ENCODE data around the gene SMIM12.

SMIM12 gene

GRCh38 chr1:34869760-34870159 lies 10.2 kb upstream of the SMIM12 start:
- no peak for DNase-seq (ENCODE audit: low read depth)
- no peak overlapping the region for H3K4me3 ChIP-seq (ENCODE audit: low read depth, low read length)
- TF ChIP-seq CTCF (IDR thresholded peaks at IDR 0.05; ENCODE audit: low read depth, low read length, missing control alignments), result no peak
- in situ Hi-C loops (cut with HindIII; ENCODE audit: low sequenced_read_pairs), result no loop called here

- no peak overlapping the region for H3K4me3 ChIP-seq (ENCODE audit: low read depth, low read length)
- no peak for DNase-seq (ENCODE audit: low read depth)
- in situ Hi-C loops (cut with HindIII; ENCODE audit: low sequenced_read_pairs), result no loop called here
- TF ChIP-seq CTCF (IDR thresholded peaks at IDR 0.05; ENCODE audit: low read depth, low read length, missing control alignments), result no peak
Observed at GRCh38 chr1:34868230-34869049, 8.9 kb upstream of the SMIM12 start.

- no peak for TF ChIP-seq CTCF (IDR thresholded peaks at IDR 0.05; ENCODE audit: low read depth, low read length, missing control alignments)
- H3K4me3 ChIP-seq (ENCODE audit: low read depth, low read length), result no peak overlapping the region
- no peak for DNase-seq (ENCODE audit: low read depth)
- in situ Hi-C loops (cut with HindIII; ENCODE audit: low sequenced_read_pairs), result no loop called here
Observed at GRCh38 chr1:34867415-34867814, 7.9 kb upstream of the SMIM12 start.

- H3K4me3 ChIP-seq (ENCODE audit: low read depth, low read length), result peak overlapping the region; percentile 60
- no peak for DNase-seq (ENCODE audit: low read depth)
- TF ChIP-seq CTCF (IDR thresholded peaks at IDR 0.05; ENCODE audit: low read depth, low read length, missing control alignments), result no peak
- in situ Hi-C loops (cut with HindIII; ENCODE audit: low sequenced_read_pairs), result no loop called here
Observed at GRCh38 chr1:34866762-34867109, 7.2 kb upstream of the SMIM12 start.

- peak; percentile 33 for DNase-seq (ENCODE audit: low read depth)
- peak overlapping the region; percentile 60 for H3K4me3 ChIP-seq (ENCODE audit: low read depth, low read length)
- in situ Hi-C loops (cut with HindIII; ENCODE audit: low sequenced_read_pairs), result no loop called here
- TF ChIP-seq CTCF (IDR thresholded peaks at IDR 0.05; ENCODE audit: low read depth, low read length, missing control alignments), result peak; percentile 93
Observed at GRCh38 chr1:34865981-34866761, 6.6 kb upstream of the SMIM12 start.

GRCh38 chr1:34865573-34865972 lies 6.0 kb upstream of the SMIM12 start:
- in situ Hi-C loops (cut with HindIII; ENCODE audit: low sequenced_read_pairs), result no loop called here
- H3K4me3 ChIP-seq (ENCODE audit: low read depth, low read length), result peak overlapping the region; percentile 60
- no peak for TF ChIP-seq CTCF (IDR thresholded peaks at IDR 0.05; ENCODE audit: low read depth, low read length, missing control alignments)
- DNase-seq (ENCODE audit: low read depth), result no peak
